Astrocyte (in vitro differentiated cells and primary cell): ENCODE results near the gene RAET1E. TPM values are rescaled to one million over a fixed set of nuclear protein-coding genes. Genes with fewer than 3 reads are reported as not detected.

ENCODE experiments used
- DNase-seq: peaks from one replicate; pipeline ENCODE4 v3.0.0-alpha.2; 2010; ENCODE audit warnings: low read depth
- FAIRE-seq: peaks from 2 replicates; lab custom pipeline; 2011; peaks lifted over from hg19 to GRCh38; lab: Jason Lieb, UNC
- H2AFZ ChIP-seq: 2 replicates; pipeline ENCODE4 v1.6.0; 2012; ENCODE audit warnings: low read depth, low read length, inconsistent platforms
- H3K27ac ChIP-seq: 2 replicates; pipeline ENCODE4 v1.5.1; 2011; ENCODE audit warnings: low read depth, low read length, inconsistent platforms
- H3K27me3 ChIP-seq: 2 replicates; pipeline ENCODE4 v1.6.0; 2011; ENCODE audit warnings: low read length, inconsistent platforms; ENCODE audit not compliant: insufficient read depth
- H3K36me3 ChIP-seq: 2 replicates; pipeline ENCODE4 v1.5.1; 2011; ENCODE audit warnings: low read length, inconsistent platforms; ENCODE audit not compliant: insufficient read depth
- H3K4me1 ChIP-seq: 2 replicates; pipeline ENCODE4 v1.5.1; 2011; ENCODE audit warnings: low read length, inconsistent platforms; ENCODE audit not compliant: insufficient read depth
- H3K4me2 ChIP-seq: 2 replicates; pipeline ENCODE4 v1.6.0; 2012; ENCODE audit warnings: low read length, inconsistent platforms
- H3K4me3 ChIP-seq: 2 replicates; pipeline ENCODE4 v1.5.1; 2011; ENCODE audit warnings: low read depth, mild to moderate bottlenecking, low read length, inconsistent platforms; ENCODE audit not compliant: insufficient read depth
- H3K79me2 ChIP-seq: 2 replicates; pipeline ENCODE4 v1.6.0; 2012; ENCODE audit warnings: mild to moderate bottlenecking, low read length, inconsistent platforms; ENCODE audit not compliant: insufficient read depth
- H3K9ac ChIP-seq: 2 replicates; pipeline ENCODE4 v1.6.0; 2012; ENCODE audit warnings: mild to moderate bottlenecking, low read length, inconsistent platforms
- H3K9me3 ChIP-seq: 2 replicates; pipeline ENCODE4 v1.5.1; 2012; ENCODE audit warnings: low read depth, mild to moderate bottlenecking, low read length, inconsistent platforms; ENCODE audit not compliant: insufficient read depth
- H4K20me1 ChIP-seq: 2 replicates; pipeline ENCODE4 v1.6.0; 2012; ENCODE audit warnings: low read length, inconsistent platforms; ENCODE audit not compliant: insufficient read depth
- H3K27ac Mint-ChIP-seq: one replicate; pipeline ENCODE4 v1.8.0; 2021; ENCODE audit warnings: mild to moderate bottlenecking, mixed read lengths; ENCODE audit not compliant: unreplicated experiment
- H3K27me3 Mint-ChIP-seq: one replicate; pipeline ENCODE4 v1.8.0; 2021; ENCODE audit warnings: low read depth, mixed read lengths; ENCODE audit not compliant: unreplicated experiment
- H3K36me3 Mint-ChIP-seq: one replicate; pipeline ENCODE4 v1.8.0; 2021; ENCODE audit warnings: low read depth, mixed read lengths; ENCODE audit not compliant: unreplicated experiment
- H3K4me1 Mint-ChIP-seq: one replicate; pipeline ENCODE4 v1.8.0; 2021; ENCODE audit warnings: low read depth, mixed read lengths; ENCODE audit not compliant: unreplicated experiment
- H3K4me3 Mint-ChIP-seq: one replicate; pipeline ENCODE4 v1.8.0; 2021; ENCODE audit warnings: mild to moderate bottlenecking, moderate library complexity, mixed read lengths; ENCODE audit not compliant: unreplicated experiment
- H3K9me3 Mint-ChIP-seq: one replicate; pipeline ENCODE4 v1.8.0; 2021; ENCODE audit warnings: mild to moderate bottlenecking, mixed read lengths; ENCODE audit not compliant: unreplicated experiment
- CTCF ChIP-seq: IDR thresholded peaks from 2 replicates; pipeline ENCODE4 v1.5.1; 2011; ENCODE audit warnings: low read depth, mild to moderate bottlenecking, inconsistent platforms, low read length, moderate library complexity; ENCODE audit not compliant: insufficient read depth
- EZH2 ChIP-seq: IDR thresholded peaks from 2 replicates; pipeline ENCODE4 v1.6.1; 2012; ENCODE audit warnings: mild to moderate bottlenecking, low read length, inconsistent platforms; ENCODE audit not compliant: insufficient read depth
- total RNA-seq: library from RNA; stranded (reverse); gene quantifications from 2 replicates; pipeline ENCODE4 v1.2.1, GENCODE V29; 2021

The RAET1E gene
- total RNA-seq, 1 donor from 2014 or later: not detected

- no peaks in the 10 kb centered on the region for H3K36me3 Mint-ChIP-seq
- Histone ChIP-seq H3K27ac (no peak overlapping the region), H3K4me1 (no peaks in the 10 kb centered on the region), H3K4me2 (no peak overlapping the region), H3K9me3 (peaks cover 8% of the 10 kb centered on the region), H3K4me3 (no peak overlapping the region), H3K9ac (no peak overlapping the region), H3K36me3 (no peaks in the 10 kb centered on the region), H3K27me3 (no peaks in the 10 kb centered on the region), H2AFZ (no peak overlapping the region), H4K20me1 (no peaks in the 10 kb centered on the region), H3K79me2 (no peaks in the 10 kb centered on the region)
- FAIRE-seq (no peak), DNase-seq (no peak)
- no peak overlapping the region for H3K27ac Mint-ChIP-seq
- TF ChIP-seq EZH2: no peak
- no peak for TF ChIP-seq CTCF
- peaks cover 68% of the 10 kb centered on the region for H3K27me3 Mint-ChIP-seq
- no peaks in the 10 kb centered on the region for H3K4me1 Mint-ChIP-seq
- peaks cover 11% of the 10 kb centered on the region for H3K9me3 Mint-ChIP-seq
- H3K4me3 Mint-ChIP-seq: no peak overlapping the region
Measured at GRCh38 chr6:149903938-149904611, 6.2 kb upstream of the RAET1E start.

GRCh38 chr6:149901444-149902140 lies 3.7 kb upstream of the RAET1E start:
- Histone ChIP-seq H2AFZ (no peak overlapping the region), H3K27me3 (no peaks in the 10 kb centered on the region), H3K9ac (no peak overlapping the region), H3K79me2 (no peaks in the 10 kb centered on the region), H3K4me1 (peaks cover 10% of the 10 kb centered on the region), H4K20me1 (no peaks in the 10 kb centered on the region), H3K36me3 (no peaks in the 10 kb centered on the region), H3K4me2 (no peak overlapping the region), H3K27ac (no peak overlapping the region), H3K4me3 (no peak overlapping the region), H3K9me3 (no peaks in the 10 kb centered on the region)
- peaks cover 2% of the 10 kb centered on the region for H3K4me1 Mint-ChIP-seq
- DNase-seq: no peak
- no peak overlapping the region for H3K4me3 Mint-ChIP-seq
- TF ChIP-seq CTCF: no peak
- TF ChIP-seq EZH2: no peak
- FAIRE-seq: no peak
- H3K27me3 Mint-ChIP-seq: peaks cover 69% of the 10 kb centered on the region
- peaks cover 3% of the 10 kb centered on the region for H3K9me3 Mint-ChIP-seq
- H3K36me3 Mint-ChIP-seq: no peaks in the 10 kb centered on the region
- no peak overlapping the region for H3K27ac Mint-ChIP-seq
